ENCODE results near the gene TDRD10. TPM values are rescaled to one million over a fixed set of nuclear protein-coding genes. Genes with fewer than 3 reads are reported as not detected.
A peak's percentile ranks its signal among the peaks of the same experiment; 100 is the strongest.
"Not testable (repeated sequence)": the region's sequence is repeated elsewhere in the genome, so short reads cannot be mapped to it uniquely, and the experiment has no call there.

The TDRD10 gene
- total and polyA plus RNA-seq, 7 donors, result 0.46 to 3.9 (median 1.8) TPM

DNA sequence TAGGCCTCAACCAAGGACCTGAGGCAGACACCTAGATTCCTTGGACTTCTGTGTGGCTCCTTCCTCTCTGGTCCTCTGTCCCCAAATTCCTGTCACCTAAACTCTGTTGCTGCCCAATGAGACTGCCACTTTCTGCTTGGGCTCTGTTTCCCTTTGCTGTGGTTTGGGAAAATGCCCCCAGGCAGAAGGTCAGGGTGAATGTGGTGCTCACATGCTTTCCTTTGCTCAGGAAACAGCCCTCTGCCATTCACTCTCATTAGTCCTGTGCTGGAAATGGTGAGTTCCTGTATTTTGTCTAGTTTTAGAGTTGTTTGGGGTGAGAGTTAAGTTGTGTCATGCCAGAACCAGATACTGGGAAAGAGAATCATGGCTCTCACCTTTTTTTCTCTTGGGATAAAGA lies 22.9 kb downstream of the TDRD10 start:
- TF ChIP-seq POLR2A (IDR thresholded peaks at IDR 0.05) (no peak), POLR2AphosphoS5 (IDR thresholded peaks at IDR 0.05) (no peak), EP300 (IDR thresholded peaks at IDR 0.05) (no peak)
- TF ChIP-seq, protein P1, sequence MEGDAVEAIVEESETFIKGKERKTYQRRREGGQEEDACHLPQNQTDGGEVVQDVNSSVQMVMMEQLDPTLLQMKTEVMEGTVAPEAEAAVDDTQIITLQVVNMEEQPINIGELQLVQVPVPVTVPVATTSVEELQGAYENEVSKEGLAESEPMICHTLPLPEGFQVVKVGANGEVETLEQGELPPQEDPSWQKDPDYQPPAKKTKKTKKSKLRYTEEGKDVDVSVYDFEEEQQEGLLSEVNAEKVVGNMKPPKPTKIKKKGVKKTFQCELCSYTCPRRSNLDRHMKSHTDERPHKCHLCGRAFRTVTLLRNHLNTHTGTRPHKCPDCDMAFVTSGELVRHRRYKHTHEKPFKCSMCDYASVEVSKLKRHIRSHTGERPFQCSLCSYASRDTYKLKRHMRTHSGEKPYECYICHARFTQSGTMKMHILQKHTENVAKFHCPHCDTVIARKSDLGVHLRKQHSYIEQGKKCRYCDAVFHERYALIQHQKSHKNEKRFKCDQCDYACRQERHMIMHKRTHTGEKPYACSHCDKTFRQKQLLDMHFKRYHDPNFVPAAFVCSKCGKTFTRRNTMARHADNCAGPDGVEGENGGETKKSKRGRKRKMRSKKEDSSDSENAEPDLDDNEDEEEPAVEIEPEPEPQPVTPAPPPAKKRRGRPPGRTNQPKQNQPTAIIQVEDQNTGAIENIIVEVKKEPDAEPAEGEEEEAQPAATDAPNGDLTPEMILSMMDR (IDR thresholded peaks at IDR 0.05), result no peak
- Histone ChIP-seq H3K27ac (no peak overlapping the region), H3K4me3 (no peak overlapping the region), H3K4me1 (no peaks in the 10 kb centered on the region), H3K9me3 (no peaks in the 10 kb centered on the region), H3K36me3 (no peaks in the 10 kb centered on the region), H3K27me3 (no peaks in the 10 kb centered on the region)
- no peak for DNase-seq
- intact Hi-C loops (cut with DNase I), result no loop called here

DNA sequence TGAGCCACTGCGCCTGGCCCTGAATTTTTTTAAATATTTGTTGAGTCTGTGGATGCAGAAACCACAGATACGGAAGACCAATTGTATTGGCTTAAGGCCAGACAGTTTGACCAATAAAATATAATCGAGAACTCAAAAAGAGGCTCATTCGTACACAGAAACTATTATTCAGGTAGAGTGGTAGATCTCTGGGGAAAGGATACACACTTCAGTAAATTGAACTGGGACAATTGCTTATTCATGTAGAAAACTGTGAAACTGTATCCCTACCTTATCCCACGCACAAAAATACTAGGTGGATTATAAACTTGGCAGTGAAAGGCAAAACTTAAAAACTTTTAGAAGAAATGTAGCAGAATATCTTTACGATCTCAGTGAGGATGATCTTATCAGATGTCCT lies 25.2 kb downstream of the TDRD10 start:
- intact Hi-C loops (cut with DNase I), result no loop called here
- WGBS, 2 donors, result 39 to 80% methylated on average over 6 of the region's 6 CpGs
- Histone ChIP-seq H3K4me1 (no peaks in the 10 kb centered on the region), H3K27ac (no peak overlapping the region), H3K4me3 (no peak overlapping the region), H3K36me3 (no peaks in the 10 kb centered on the region), H3K9me3 (no peaks in the 10 kb centered on the region), H3K27me3 (no peaks in the 10 kb centered on the region)
- DNase-seq, result no peak
- TF ChIP-seq, protein P1 (IDR thresholded peaks at IDR 0.05), result no peak
- TF ChIP-seq POLR2A (IDR thresholded peaks at IDR 0.05), result no peak

GRCh38 chr1:154529308-154529707 lies 27.3 kb downstream of the TDRD10 start:
- H3K27ac ChIP-seq, result no peak overlapping the region
- intact Hi-C loops (cut with DNase I), result no loop called here
- no peak for DNase-seq
- no peak overlapping the region for H3K4me3 ChIP-seq
- H3K4me1 ChIP-seq, result no peaks in the 10 kb centered on the region
- no peaks in the 10 kb centered on the region for H3K27me3 ChIP-seq
- TF ChIP-seq, protein P1 (IDR thresholded peaks at IDR 0.05), result no peak
- TF ChIP-seq EP300 (IDR thresholded peaks at IDR 0.05) (no peak), POLR2AphosphoS5 (IDR thresholded peaks at IDR 0.05) (no peak), POLR2A (IDR thresholded peaks at IDR 0.05) (no peak)
- H3K36me3 ChIP-seq, result no peaks in the 10 kb centered on the region
- H3K9me3 ChIP-seq, result no peaks in the 10 kb centered on the region
- 93 to 96% methylated on average over 6 of the region's 6 CpGs for WGBS, 2 donors

- DNase-seq; H3K27ac ChIP-seq; intact Hi-C loops (cut with DNase I); H3K4me1 ChIP-seq; H3K9me3 ChIP-seq; H3K36me3 ChIP-seq; H3K4me3 ChIP-seq; H3K27me3 ChIP-seq: not testable (repeated sequence)
- WGBS, 2 donors, result 95 to 96% methylated on average over 13 of the region's 13 CpGs
These were observed 29.9 kb downstream of the TDRD10 start for GRCh38 chr1:154531950-154532349.

GRCh38 chr1:154533952-154534844 lies 32.2 kb downstream of the TDRD10 start:
- intact Hi-C loops (cut with DNase I), result no loop called here
- H3K27ac ChIP-seq, result no peak overlapping the region
- WGBS, 2 donors, result 46 to 68% methylated on average over 11 of the region's 11 CpGs

More at GRCh38 chr1:154533952-154534844, 32.2 kb downstream of the TDRD10 start:
- no peak for TF ChIP-seq POLR2A (IDR thresholded peaks at IDR 0.05)
- no peak for TF ChIP-seq EP300 (IDR thresholded peaks at IDR 0.05)
- TF ChIP-seq, protein P1 (IDR thresholded peaks at IDR 0.05), result peak in 1 of 4 experiments; percentile 10
- no peak overlapping the region for H3K4me3 ChIP-seq
- H3K4me1 ChIP-seq, result no peaks in the 10 kb centered on the region
- no peaks in the 10 kb centered on the region for H3K27me3 ChIP-seq
- no peak for DNase-seq
- no peaks in the 10 kb centered on the region for H3K36me3 ChIP-seq
- no peaks in the 10 kb centered on the region for H3K9me3 ChIP-seq
